DMS 273 (cell line): ENCODE data around the gene HDHD5.
"Not testable (repeated sequence)": the region's sequence is repeated elsewhere in the genome, so short reads cannot be mapped to it uniquely, and the experiment has no call there.

Experiments
- DNase-seq: peaks from one replicate; lab custom pipeline; 2025; ENCODE audit not compliant: unreplicated experiment; lab: John Stamatoyannopoulos, UW

Gene HDHD5

GRCh38 chr22:17157714-17158113 lies 1.4 kb downstream of the HDHD5 start:
- DNase-seq, result no peak

GRCh38 chr22:17155941-17156340 lies 3.1 kb downstream of the HDHD5 start:
- DNase-seq, result no peak

GRCh38 chr22:17152971-17153370 lies 6.1 kb downstream of the HDHD5 start:
- DNase-seq, result no peak

DNA sequence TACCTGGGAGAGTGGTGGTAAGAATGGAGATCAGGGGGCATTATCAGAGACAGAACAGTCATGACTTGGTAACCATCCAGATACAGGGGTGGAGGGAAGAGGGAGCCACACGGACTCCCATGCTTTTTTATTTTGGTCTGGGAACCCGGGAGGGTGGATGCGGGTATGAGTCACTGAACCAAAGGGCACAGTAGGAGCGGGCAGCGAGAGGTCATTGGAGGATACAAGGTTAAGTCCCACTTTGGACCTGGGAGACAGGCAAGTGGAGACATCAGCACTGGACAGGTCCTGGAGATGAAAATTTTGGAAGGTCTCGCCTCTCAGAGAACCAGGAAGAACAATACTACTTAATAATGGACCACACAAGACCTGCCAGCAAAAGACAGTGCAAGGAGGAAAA lies 6.7 kb downstream of the HDHD5 start:
- no peak for DNase-seq

DNA sequence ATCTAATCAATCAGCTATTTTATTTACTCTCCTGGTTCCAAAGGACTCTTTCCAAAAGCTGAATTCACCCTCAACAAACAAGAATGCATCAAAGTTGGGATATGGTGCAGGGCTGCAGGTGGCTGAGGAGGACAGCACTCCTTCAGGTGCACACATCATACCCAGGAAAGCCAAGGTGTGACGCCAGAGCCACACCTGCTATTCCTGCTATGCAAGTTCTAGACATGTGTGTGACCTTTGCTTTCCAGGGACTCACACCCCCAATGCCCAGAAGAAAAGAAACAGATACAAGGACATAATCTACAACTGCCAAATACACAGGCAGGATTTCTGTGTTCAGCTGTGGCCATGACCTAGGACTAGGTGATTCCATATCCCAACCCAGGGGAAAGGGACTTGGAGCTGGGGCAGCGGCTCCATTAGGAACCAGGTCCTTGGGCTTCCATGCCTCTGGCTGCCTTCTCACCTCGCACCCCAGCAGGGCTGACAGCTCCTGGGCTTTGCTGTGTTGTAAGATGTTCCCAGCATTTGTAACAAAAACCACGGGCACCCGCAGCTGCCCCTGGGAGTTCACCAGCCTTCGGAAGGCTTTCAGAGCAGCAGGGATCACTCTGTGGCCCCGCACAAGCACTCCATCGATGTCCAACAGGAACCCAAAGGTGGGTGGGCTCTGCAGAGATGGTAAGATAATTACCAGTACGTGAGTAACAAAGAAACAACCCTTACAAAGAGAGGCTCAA lies 9.8 kb downstream of the HDHD5 start:
- DNase-seq, result no peak

- DNase-seq, result not testable (repeated sequence)
Observed at GRCh38 chr22:17147458-17147857, 11.6 kb downstream of the HDHD5 start.

DNA sequence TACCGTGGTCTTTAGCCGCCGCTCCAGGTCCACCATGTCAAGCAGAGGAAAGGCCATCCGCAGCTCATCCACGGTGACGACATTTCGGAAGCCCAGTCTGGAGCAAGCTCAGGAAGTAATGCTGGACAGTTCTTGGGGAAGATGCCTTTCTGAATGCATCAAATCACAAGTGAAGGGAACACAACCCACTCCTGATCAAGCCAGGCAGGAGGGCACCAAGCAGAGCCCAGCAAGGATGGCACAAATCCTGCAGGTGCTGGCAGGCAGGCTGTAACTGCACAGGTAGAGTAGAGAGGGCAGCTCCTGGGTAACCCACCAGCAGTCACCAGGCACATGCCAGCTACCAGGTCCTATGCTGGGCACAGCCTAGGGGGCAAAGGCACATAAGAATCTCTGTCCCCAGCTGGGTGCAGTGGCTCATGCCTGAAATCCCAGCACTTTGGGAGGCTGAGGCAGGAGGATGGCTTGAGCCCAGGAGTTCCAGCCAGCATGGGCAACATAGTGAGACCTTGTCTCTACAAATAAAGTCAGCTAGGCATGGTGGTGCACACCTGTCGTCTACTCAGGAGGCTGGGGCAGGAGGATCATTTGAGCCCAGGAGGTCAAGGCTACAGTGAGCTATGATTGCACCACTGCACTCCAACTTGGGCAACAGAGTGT lies 13.9 kb downstream of the HDHD5 start:
- no peak for DNase-seq

DNA sequence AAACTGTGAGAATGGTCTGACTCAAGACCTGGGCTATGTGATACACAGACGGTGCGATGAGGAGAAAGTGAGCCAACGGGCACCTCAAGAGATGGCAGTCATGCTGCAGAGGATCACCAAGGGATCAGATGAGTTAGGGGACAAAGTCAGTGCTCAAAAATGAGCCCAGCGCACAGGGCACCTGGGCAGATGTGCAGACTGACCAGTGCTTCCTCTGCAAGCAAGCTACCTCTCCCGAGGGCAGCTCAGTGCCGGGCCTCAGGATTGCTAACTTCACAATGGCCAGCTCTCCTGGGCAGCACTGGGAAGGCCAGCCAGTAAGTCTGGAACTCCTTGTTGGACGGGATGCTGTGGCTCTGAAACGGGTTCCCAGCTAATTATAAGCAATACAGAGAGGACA lies 15.3 kb downstream of the HDHD5 start:
- DNase-seq, result no peak

GRCh38 chr22:17143101-17143500 lies 16.0 kb downstream of the HDHD5 start:
- DNase-seq, result no peak

- DNase-seq, result no peak
Observed at GRCh38 chr22:17140826-17141766, 18.0 kb downstream of the HDHD5 start.

DNA sequence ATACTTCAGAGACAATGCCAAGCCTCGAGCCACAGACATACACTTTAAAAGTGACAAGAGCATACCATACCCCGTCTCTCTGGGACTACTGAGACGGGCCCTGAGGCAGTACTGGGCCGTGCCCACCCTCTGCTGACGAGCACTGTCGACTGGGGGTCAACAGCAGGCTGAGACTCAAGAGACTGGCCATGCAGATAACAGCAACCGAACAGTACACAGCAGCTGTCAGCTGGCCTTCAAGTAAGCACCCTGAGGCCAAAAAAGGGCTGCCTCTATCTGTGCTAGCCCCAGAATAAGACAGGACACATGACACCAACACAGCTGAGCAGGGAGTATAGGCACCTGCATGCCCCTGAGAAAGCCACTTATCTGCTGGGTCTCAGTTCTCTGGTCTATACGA lies 19.1 kb downstream of the HDHD5 start:
- DNase-seq, result no peak

- DNase-seq, result no peak
Observed at GRCh38 chr22:17138513-17138912, 20.6 kb downstream of the HDHD5 start.

GRCh38 chr22:17137861-17138425 lies 21.1 kb downstream of the HDHD5 start:
- DNase-seq, result no peak

- DNase-seq, result no peak
Observed at GRCh38 chr22:17137170-17137569, 21.9 kb downstream of the HDHD5 start.

- DNase-seq, result no peak
Observed at GRCh38 chr22:17135153-17135760, 23.8 kb downstream of the HDHD5 start.

DNA sequence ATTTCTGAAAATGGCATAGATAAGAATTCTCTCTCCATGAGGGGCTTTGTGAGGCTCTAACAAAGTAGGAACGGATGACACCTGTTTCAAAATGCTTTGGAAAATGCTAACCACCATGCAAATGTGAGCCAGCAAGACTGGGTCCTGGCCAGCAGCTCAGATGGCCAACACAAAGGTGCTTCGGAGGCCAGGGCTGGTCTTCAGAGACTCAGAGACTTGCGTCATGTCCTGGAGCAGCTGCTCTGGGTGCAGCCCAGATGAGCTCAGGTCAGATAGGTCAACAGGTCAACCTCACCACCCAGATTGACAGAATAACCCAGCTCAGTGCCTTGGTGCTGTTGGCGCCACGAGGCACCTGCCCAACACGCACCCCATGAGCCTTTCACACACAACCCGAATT lies 25.9 kb downstream of the HDHD5 start:
- DNase-seq, result no peak

GRCh38 chr22:17132112-17132511 lies 27.0 kb downstream of the HDHD5 start:
- DNase-seq, result no peak

DNA sequence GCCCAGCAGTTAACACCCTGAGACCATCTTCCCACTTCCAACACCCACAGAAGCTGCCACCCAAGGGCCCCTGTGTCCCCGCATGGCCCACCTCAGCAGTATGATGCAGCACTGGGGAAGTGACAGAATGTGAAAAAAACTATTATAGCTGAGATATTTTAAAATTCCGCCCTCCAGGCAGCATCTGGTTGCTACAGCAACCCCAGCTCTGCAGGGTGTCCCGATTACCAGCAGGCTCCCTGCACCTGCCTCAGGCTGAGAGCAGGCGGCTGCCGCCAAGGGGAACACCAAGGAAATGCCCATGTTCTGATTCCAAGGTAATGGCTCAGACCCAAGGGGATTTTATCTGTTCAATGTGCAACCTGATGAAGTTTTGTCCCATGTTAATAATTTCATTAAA lies 27.4 kb downstream of the HDHD5 start:
- DNase-seq, result peak; percentile 70

- no peak for DNase-seq
Observed at GRCh38 chr22:17130199-17130598, 28.9 kb downstream of the HDHD5 start.

- DNase-seq, result peak; percentile 86
Observed at GRCh38 chr22:17121233-17122195, 37.6 kb downstream of the HDHD5 start, which contains the start of gene TMEM121B. TMEM121B (minus strand) TSS chr22:17121360; CDS start chr22:17121127, 233 bp downstream.
